Left ventricle myocardium inferior (tissue), 1 donor: ENCODE measurements around the gene C1orf198. TPM values are rescaled to one million over a fixed set of nuclear protein-coding genes. Genes with fewer than 3 reads are reported as not detected.

Source experiments
- DNase-seq: peaks from one replicate; pipeline ENCODE4 v3.0.0-alpha.2; 2020
- H3K27ac ChIP-seq: fragments of 200-600 bp; replicated peaks from 2 replicates; pipeline ENCODE4 v1.8.0; 2021
- H3K27me3 ChIP-seq: fragments of 200-600 bp; 2 replicates; pipeline ENCODE4 v1.8.0; 2021; ENCODE audit warnings: low read depth
- H3K36me3 ChIP-seq: fragments of 200-600 bp; 2 replicates; pipeline ENCODE4 v1.8.0; 2021
- H3K4me1 ChIP-seq: fragments of 200-600 bp; 2 replicates; pipeline ENCODE4 v1.8.0; 2021
- H3K4me3 ChIP-seq: fragments of 200-600 bp; 2 replicates; pipeline ENCODE4 v1.8.0; 2021; ENCODE audit warnings: mild to moderate bottlenecking, moderate library complexity
- H3K9me3 ChIP-seq: fragments of 200-600 bp; replicated peaks from 2 replicates; pipeline ENCODE4 v1.8.0; 2021
- intact Hi-C: fragments of 100-400 bp; cut with micrococcal nuclease; formaldehyde crosslinking; loops from one replicate; pipeline ENCODE4 v1.11.0; 2022
- total RNA-seq: library from RNA; stranded (reverse); fragmentation: NEBNext Ultra II Directional; extraction: Animal tissue kit (Norgen Biotek cat#: 25700); gene quantifications from one replicate; pipeline ENCODE4 v1.2.1, GENCODE V29; 2021
- TF ChIP-seq, protein P1 (sequence below): fragments of 200-600 bp; IDR thresholded peaks from 2 replicates; pipeline ENCODE4 v1.8.0; 2021; ENCODE audit warnings: antibody characterized with exemption, mild to moderate bottlenecking, borderline replicate concordance
- donor health status: DM: no; HTN: yes; CAD: no; lungs with severe emphysema.

The C1orf198 gene
- total RNA-seq, 1 donor from 2014 or later: 32.7 TPM

DNA sequence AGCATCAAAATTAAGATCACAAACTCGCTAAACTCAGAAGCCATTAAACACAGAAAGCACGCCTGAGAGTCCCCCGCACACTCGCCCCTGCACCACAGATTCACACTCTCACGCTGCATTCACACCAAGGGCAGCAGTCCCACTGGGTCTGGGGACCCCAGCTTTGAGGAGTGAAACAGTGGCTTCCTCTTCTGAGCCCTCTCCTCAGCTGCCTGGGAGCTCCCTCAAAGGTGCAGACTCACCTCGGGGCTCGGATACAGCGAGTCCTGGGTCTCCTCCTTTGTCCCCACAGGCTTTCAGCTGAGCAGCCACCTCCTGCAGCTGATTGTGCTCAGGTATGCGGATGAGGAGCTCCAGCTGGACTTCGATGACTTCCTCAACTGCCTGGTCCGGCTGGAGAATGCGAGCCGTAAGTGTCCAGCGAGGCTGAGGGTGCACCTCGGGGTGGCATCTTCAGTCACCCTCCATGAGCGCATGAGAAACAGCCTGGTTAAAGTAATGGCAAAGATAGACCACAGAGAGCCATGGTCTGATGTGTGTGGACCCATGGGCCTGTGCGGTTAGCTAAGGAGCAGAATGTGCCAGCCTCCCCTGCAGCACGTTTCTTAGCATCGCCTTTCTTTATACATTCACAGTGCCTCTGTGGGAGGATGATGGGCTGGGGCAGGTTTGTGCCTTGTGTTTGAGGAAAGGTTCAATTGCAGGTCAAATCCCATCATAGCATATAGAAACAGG is 73.3 kb downstream of the C1orf198 start:
- H3K4me3 ChIP-seq: no peak overlapping the region
- no peaks in the 10 kb centered on the region for H3K9me3 ChIP-seq
- TF ChIP-seq, protein P1, sequence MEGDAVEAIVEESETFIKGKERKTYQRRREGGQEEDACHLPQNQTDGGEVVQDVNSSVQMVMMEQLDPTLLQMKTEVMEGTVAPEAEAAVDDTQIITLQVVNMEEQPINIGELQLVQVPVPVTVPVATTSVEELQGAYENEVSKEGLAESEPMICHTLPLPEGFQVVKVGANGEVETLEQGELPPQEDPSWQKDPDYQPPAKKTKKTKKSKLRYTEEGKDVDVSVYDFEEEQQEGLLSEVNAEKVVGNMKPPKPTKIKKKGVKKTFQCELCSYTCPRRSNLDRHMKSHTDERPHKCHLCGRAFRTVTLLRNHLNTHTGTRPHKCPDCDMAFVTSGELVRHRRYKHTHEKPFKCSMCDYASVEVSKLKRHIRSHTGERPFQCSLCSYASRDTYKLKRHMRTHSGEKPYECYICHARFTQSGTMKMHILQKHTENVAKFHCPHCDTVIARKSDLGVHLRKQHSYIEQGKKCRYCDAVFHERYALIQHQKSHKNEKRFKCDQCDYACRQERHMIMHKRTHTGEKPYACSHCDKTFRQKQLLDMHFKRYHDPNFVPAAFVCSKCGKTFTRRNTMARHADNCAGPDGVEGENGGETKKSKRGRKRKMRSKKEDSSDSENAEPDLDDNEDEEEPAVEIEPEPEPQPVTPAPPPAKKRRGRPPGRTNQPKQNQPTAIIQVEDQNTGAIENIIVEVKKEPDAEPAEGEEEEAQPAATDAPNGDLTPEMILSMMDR: no peak
- intact Hi-C loops: loop anchor here (5.0 kb wide), 2 partner anchors 122 to 417 kb away; no protein-coding TSS in a partner anchor
- H3K36me3 ChIP-seq: no peaks in the 10 kb centered on the region
- no peaks in the 10 kb centered on the region for H3K4me1 ChIP-seq
- no peak for DNase-seq
- H3K27ac ChIP-seq: no peak overlapping the region
- H3K27me3 ChIP-seq: no peaks in the 10 kb centered on the region

DNA sequence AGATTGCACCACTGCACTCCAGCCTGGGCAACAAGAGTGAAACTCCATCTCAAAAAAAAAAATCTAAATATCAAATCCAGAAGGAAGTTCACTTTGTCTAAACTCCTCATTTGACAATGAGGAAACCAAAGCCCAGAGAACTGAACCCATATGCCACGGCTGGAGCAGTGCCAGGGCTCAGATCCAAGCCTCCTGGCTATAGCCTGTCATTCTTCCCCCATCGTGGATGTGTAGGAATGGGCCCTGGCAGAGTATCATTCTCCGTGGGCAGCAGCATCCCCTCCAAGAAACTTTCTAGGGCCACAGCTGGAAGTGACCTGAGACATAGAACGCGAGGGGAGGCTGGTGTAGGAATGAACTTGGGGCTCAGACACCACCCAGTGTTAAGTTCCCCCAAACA is 73.9 kb downstream of the C1orf198 start:
- H3K4me1 ChIP-seq: no peaks in the 10 kb centered on the region
- TF ChIP-seq, protein P1: no peak
- intact Hi-C loops: no loop called here
- no peak overlapping the region for H3K4me3 ChIP-seq
- no peaks in the 10 kb centered on the region for H3K36me3 ChIP-seq
- no peak overlapping the region for H3K27ac ChIP-seq
- H3K9me3 ChIP-seq: no peaks in the 10 kb centered on the region
- no peaks in the 10 kb centered on the region for H3K27me3 ChIP-seq
- DNase-seq: no peak

- H3K4me3 ChIP-seq: no peak overlapping the region
- no peak overlapping the region for H3K27ac ChIP-seq
- H3K4me1 ChIP-seq: no peaks in the 10 kb centered on the region
- H3K9me3 ChIP-seq: no peaks in the 10 kb centered on the region
- H3K27me3 ChIP-seq: no peaks in the 10 kb centered on the region
- intact Hi-C loops: no loop called here
- TF ChIP-seq, protein P1: no peak
- DNase-seq: no peak
- H3K36me3 ChIP-seq: no peaks in the 10 kb centered on the region
Observed at GRCh38 chr1:230793463-230793745, 74.9 kb downstream of the C1orf198 start.

- no peaks in the 10 kb centered on the region for H3K36me3 ChIP-seq
- H3K27ac ChIP-seq: no peak overlapping the region
- no peaks in the 10 kb centered on the region for H3K27me3 ChIP-seq
- no peak overlapping the region for H3K4me3 ChIP-seq
- DNase-seq: no peak
- intact Hi-C loops: no loop called here
- H3K4me1 ChIP-seq: no peaks in the 10 kb centered on the region
- no peaks in the 10 kb centered on the region for H3K9me3 ChIP-seq
- TF ChIP-seq, protein P1: no peak
Observed at GRCh38 chr1:230792691-230793462, 75.4 kb downstream of the C1orf198 start.

GRCh38 chr1:230791986-230792564 is 76.2 kb downstream of the C1orf198 start:
- H3K4me1 ChIP-seq: no peaks in the 10 kb centered on the region
- TF ChIP-seq, protein P1: no peak

More at GRCh38 chr1:230791986-230792564, 76.2 kb downstream of the C1orf198 start:
- no peak for DNase-seq
- Histone ChIP-seq H3K27me3 (no peaks in the 10 kb centered on the region), H3K4me3 (no peak overlapping the region), H3K27ac (no peak overlapping the region), H3K36me3 (no peaks in the 10 kb centered on the region), H3K9me3 (no peaks in the 10 kb centered on the region)
- intact Hi-C loops: no loop called here
